NT2/D1 (cell line): ENCODE measurements around the gene CCDC88A.

Experiments
- DNase-seq: peaks from one replicate; pipeline ENCODE4 v3.0.0-alpha.2; 2011; ENCODE audit warnings: low read depth, low spot score
- H3K27me3 ChIP-seq: 2 replicates; pipeline ENCODE4 v1.6.0; 2011; ENCODE audit warnings: mild to moderate bottlenecking; ENCODE audit not compliant: insufficient read length, insufficient read depth
- H3K36me3 ChIP-seq: 2 replicates; pipeline ENCODE4 v1.6.1; 2011; ENCODE audit warnings: mild to moderate bottlenecking, low read length, mixed read lengths; ENCODE audit not compliant: insufficient read depth, insufficient read length
- H3K4me1 ChIP-seq: 2 replicates; pipeline ENCODE4 v1.5.1; 2011; ENCODE audit not compliant: insufficient read depth, insufficient read length
- H3K4me3 ChIP-seq: 2 replicates; pipeline ENCODE4 v1.5.1; 2011; ENCODE audit warnings: low read depth; ENCODE audit not compliant: insufficient read length
- H3K9ac ChIP-seq: 2 replicates; pipeline ENCODE4 v1.6.0; 2011; ENCODE audit warnings: low read depth; ENCODE audit not compliant: insufficient read length
- H3K9me3 ChIP-seq: 2 replicates; pipeline ENCODE4 v1.5.1; 2011; ENCODE audit warnings: mild to moderate bottlenecking, low read length; ENCODE audit not compliant: insufficient read depth
- SUZ12 ChIP-seq: IDR thresholded peaks from 2 replicates; pipeline ENCODE4 v1.6.1; 2011; ENCODE audit not compliant: insufficient read length, insufficient read depth; ENCODE audit errors: extremely low read depth
- YY1 ChIP-seq: IDR thresholded peaks from 2 replicates; pipeline ENCODE4 v1.6.1; 2011; ENCODE audit not compliant: insufficient read length, insufficient read depth
- ZNF274 ChIP-seq: IDR thresholded peaks from 2 replicates; pipeline ENCODE4 v1.6.1; 2011; ENCODE audit warnings: mild to moderate bottlenecking, low read depth, low read length

Gene CCDC88A

GRCh38 chr2:55239656-55240222, 179.9 kb downstream of the CCDC88A start:
- H3K9ac ChIP-seq, result no peak overlapping the region
- H3K9me3 ChIP-seq, result no peaks in the 10 kb centered on the region
- no peak overlapping the region for H3K4me3 ChIP-seq
- no peak for TF ChIP-seq SUZ12
- no peak for TF ChIP-seq ZNF274
- no peak for TF ChIP-seq YY1
- no peaks in the 10 kb centered on the region for H3K4me1 ChIP-seq
- no peaks in the 10 kb centered on the region for H3K27me3 ChIP-seq
- DNase-seq, result no peak
- H3K36me3 ChIP-seq, result peaks cover 30% of the 10 kb centered on the region
